ENCODE data around the gene TBX4.

TBX4 gene

GRCh38 chr17:61534414-61534813 is 82.2 kb downstream of the TBX4 start:
- no peak for DNase-seq

Data from activated CD8-positive, alpha-beta memory T cell treated with anti-CD3 and anti-CD28 coated beads, Interleukin-2, amount 50 U/mL, for 4 hours (primary cell).